ENCODE results near the gene TRAIP. TPM values are rescaled to one million over a fixed set of nuclear protein-coding genes. Genes with fewer than 3 reads are reported as not detected.
A peak's percentile ranks its signal among the peaks of the same experiment; 100 is the strongest.

Gene TRAIP
- total RNA-seq, 1 donor from 2014 or later = 18.9 TPM

- no peak for TF ChIP-seq CTCF (conservative IDR thresholded peaks at IDR 0.05; ENCODE audit: low read depth, low read length)
- H3K4me3 ChIP-seq (ENCODE audit: low read depth, low read length) = no peak overlapping the region
- DNase-seq (ENCODE audit: low read depth) = peak; percentile 10
These were observed 16.5 kb upstream of the TRAIP start for GRCh38 chr3:49872801-49873281.

- TF ChIP-seq CTCF (conservative IDR thresholded peaks at IDR 0.05; ENCODE audit: low read depth, low read length) = no peak
- DNase-seq (ENCODE audit: low read depth) = no peak
These were observed 15.3 kb upstream of the TRAIP start for GRCh38 chr3:49871531-49872153.

GRCh38 chr3:49869525-49870126, 13.3 kb upstream of the TRAIP start, which contains the start of gene CAMKV:
TSS of gene CAMKV (minus strand) at chr3:49869906. CDS start at chr3:49862388, 7,518 bp downstream.
- no peak for DNase-seq (ENCODE audit: low read depth)

More at GRCh38 chr3:49871531-49872153, 15.3 kb upstream of the TRAIP start:
- H3K4me3 ChIP-seq (ENCODE audit: low read depth, low read length) = no peak overlapping the region

GRCh38 chr3:49868862-49869466, 12.6 kb upstream of the TRAIP start:
- DNase-seq (ENCODE audit: low read depth) = no peak
- no peak overlapping the region for H3K4me3 ChIP-seq (ENCODE audit: low read depth, low read length)
- TF ChIP-seq CTCF (conservative IDR thresholded peaks at IDR 0.05; ENCODE audit: low read depth, low read length) = no peak

More at GRCh38 chr3:49869525-49870126, 13.3 kb upstream of the TRAIP start, which contains the start of gene CAMKV:
- TF ChIP-seq CTCF (conservative IDR thresholded peaks at IDR 0.05; ENCODE audit: low read depth, low read length) = no peak
- H3K4me3 ChIP-seq (ENCODE audit: low read depth, low read length) = peak within 1 kb of the TSS; percentile 6

- DNase-seq (ENCODE audit: low read depth) = no peak
- TF ChIP-seq CTCF (conservative IDR thresholded peaks at IDR 0.05; ENCODE audit: low read depth, low read length) = no peak
- no peak overlapping the region for H3K4me3 ChIP-seq (ENCODE audit: low read depth, low read length)
These were observed 11.5 kb upstream of the TRAIP start for GRCh38 chr3:49867871-49868321.

- H3K4me3 ChIP-seq (ENCODE audit: low read depth, low read length) = no peak overlapping the region
- no peak for DNase-seq (ENCODE audit: low read depth)
- TF ChIP-seq CTCF (conservative IDR thresholded peaks at IDR 0.05; ENCODE audit: low read depth, low read length) = no peak
These were observed 11.0 kb upstream of the TRAIP start for GRCh38 chr3:49867400-49867799.

Data from epithelial cell of proximal tubule (primary cell).